Lung microvascular endothelial cell (primary cell): Measurements from ENCODE around the gene GDF7. TPM values are rescaled to one million over a fixed set of nuclear protein-coding genes. Genes with fewer than 3 reads are reported as not detected.

Experiments
- DNase-seq, 2 donors: peaks; one replicate each; pipeline versions ENCODE4 v3.0.0 to v3.0.0-alpha.2; 2010; ENCODE audit warnings: low read depth in 2 of 2
- total RNA-seq: library from RNA; depleted of rRNA; stranded (reverse); fragments of >200 nt; gene quantifications from 2 replicates; pipeline ENCODE4 v1.2.1, GENCODE V29; 2014

Gene GDF7
- total RNA-seq, 1 donor from 2014 or later = 19.6 TPM

DNA sequence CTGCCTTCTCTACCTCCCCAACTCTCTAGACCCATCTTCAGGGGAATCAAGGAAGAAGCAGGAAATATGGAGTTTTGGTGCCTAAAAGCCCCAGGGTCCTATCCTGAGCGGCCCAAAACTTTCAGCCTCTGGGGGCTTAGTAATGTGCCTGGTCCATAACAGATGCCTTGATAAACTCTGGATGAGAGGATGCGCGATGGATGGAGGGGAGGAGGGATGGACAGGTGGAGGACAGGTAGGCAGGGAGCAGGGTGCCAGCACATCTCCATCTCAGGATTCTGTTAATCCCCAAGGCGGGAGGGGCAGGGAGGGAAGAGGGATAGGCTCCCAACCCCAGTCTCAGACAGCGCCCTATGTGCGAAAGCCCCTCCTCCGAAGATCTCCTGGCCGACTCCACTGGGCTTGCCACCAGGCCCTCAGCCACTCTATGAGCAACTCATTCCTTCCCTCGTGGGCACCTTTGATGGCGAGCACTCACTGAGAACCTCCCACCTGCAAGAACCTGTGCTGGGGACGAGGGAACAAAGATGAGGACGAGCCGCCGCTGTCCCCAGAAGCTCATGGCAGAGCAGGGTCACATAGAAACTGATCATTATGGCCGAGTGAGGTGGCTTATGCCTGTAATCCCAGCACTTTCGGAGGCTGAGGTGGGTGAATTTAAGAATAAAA lies 39.1 kb upstream of the GDF7 start:
- DNase-seq = no peak

DNA sequence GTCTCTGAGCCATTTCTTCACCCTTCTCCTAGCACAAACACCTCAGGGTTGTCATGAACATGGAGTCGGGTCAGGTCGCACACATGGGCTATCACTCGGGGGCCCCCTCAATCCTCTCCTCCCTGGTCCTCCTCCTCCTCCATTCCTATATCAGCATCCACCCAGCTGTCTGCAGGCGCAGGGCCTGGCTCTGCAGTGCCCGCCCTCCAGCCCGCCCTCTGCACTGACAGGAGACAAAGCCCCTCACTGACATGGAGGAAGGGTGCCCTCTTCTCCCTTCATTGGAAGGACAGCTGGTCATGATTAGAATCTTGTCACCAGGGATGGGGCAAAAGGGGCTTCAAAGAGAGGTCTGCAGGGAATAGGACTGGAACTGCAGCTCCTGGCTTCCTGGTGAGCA lies 37.8 kb upstream of the GDF7 start:
- DNase-seq = no peak

DNA sequence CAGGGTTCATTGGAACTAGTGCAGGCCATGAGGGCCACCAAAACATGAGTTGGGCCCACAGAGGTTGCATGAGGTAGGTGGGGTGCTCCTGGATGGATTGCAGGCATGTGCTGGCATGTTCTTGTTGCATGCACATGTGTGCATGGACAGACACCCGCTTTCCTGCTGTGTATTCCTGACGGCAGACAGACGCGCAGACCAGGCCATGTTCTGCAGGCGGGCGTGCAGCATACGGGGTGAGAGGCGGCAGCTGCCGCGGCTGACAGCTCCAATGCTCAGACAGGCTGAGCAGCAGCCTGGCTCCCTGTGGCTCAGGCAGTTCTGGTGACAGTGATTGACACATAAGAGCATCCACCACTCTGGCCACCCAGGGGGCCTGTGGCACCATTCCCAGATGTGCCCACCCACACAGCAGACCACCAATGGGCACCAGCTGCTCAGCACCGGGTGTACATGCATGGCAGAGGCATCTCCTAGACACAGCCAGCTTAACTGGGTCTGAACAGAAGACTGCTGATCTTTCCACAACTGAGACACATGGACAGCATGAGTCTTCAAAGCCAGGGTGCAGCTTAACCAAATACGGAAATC lies 37.3 kb upstream of the GDF7 start:
- no peak for DNase-seq

DNA sequence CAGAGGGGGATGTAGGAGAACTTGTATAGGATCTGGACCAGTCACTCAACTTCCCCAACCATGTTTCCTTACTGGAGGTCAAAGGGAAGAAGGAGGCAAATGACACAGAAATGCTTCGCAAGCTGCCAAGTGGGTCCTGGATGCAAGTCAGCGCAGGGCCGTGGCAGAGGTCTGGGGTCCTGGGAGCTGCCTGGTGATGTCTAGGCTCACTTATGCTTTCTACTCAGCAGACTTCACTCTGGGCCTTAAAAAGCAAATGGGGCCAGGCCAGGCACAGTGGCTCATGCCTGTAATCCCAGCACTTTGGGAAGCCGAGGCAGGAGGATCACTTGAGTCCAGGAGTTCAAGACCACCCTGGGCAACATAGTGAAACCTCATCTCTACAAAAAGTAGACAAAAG lies 36.0 kb upstream of the GDF7 start:
- DNase-seq = no peak

DNA sequence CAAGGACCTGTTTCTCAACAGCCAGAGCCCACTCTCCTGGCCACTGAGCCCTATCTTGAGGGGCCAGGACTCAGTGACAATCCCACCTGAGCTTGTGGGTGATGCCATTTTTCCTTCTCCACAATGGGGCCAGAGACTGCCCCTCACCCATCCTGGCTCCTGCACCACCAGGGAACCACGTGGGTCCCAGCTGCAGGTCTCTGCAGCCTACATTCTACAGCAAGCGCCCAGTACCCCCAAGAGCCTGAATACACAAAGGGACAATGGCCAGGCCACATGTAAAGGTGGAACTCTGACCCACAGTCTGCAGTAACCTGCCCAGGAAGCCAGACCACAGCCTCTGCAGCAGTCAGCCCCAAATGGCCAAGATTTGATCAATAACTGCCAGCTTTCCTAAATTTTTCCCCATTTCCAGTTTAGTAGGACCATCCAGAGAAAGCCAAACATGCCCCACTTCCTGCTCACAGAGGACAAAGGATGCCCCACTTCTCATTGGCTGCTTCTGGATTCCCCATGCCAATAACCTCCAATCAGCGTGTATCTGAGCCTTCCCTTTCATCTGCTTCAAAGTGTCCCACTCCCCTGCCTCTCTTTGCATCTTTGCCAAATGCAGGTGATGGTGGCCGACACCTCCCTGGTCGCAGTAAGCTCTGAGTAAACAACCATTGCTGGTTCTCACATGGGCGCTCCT lies 35.2 kb upstream of the GDF7 start:
- no peak for DNase-seq

DNA sequence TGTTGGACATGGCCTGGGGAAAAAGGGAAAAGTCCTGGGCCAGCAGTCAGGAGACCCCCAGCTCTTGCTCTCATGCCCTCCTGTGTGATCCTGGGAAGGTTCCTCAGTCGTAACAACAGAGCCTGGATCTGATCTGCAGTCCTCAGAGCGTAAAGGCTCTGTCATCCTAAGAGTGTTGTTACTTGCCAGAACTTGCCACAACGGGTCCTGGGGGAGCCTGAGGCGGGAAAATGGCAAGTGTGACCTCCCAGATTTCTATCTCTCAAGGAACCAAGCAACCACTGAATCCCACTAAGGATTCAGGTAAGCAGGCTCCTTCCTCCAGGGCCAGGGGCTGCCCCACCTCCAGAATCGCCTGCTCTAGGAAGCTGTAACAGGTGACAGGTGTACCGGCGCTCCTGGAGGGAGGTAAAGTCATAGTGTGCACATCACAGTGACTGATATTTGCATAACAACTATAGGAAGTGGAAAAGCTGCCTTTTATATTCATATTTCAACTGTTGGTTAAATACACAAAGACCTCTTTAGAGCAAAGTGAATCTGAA lies 34.4 kb upstream of the GDF7 start:
- DNase-seq = no peak

DNA sequence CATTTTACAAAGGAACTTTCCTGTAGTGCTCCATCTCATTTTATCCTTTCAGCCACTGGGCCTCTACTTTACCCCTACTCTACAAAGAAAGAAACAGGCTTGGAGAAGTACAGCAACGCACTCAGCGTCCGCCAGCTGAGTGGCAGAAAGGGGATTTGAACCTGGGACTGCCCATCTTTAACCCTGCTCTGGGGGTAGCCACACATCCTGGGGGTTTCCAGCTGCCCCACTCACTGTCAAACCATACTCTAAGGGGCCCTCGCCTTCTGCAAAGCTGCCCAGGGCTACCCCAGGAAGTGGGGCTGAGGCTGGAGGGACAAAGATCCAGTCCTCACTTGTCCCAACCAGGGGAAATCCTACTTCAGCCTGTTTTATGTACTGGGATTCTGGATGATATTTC lies 33.9 kb upstream of the GDF7 start:
- no peak for DNase-seq

DNA sequence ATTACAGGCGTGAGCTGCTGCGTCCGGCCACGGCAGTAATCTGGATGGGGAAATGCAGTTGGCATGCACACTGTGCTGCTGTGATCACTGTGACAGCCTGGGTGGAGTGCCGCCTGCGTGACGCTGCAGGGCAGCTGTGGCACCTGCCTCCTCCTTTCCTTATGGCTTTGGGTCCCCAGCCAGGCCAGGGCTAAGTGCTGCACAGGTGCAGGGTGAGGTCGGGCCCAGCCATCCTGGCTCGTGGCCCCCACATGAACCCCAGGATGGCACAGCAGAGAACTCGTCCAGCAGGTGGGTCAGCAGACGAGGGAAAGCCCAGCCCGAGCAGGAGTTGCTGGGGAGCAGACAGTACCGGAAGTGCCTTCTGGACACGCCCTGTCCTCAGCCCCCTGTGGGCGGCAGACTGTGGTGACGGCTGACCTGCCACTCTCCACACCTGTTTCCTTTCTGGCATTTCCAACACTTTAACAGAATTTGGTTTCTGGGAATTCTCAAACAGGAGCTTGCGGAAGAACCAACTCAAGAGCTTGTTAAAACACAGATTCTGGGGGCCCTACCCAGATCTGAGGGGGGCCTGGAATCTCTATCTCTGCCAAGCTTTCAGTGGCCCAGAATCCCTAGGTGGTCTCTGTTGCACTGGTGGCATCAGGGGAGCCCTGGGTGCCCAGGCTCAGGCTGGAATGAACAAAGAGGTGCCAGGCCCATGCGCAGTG lies 33.0 kb upstream of the GDF7 start:
- peak; percentile 70 to 76 for DNase-seq

DNA sequence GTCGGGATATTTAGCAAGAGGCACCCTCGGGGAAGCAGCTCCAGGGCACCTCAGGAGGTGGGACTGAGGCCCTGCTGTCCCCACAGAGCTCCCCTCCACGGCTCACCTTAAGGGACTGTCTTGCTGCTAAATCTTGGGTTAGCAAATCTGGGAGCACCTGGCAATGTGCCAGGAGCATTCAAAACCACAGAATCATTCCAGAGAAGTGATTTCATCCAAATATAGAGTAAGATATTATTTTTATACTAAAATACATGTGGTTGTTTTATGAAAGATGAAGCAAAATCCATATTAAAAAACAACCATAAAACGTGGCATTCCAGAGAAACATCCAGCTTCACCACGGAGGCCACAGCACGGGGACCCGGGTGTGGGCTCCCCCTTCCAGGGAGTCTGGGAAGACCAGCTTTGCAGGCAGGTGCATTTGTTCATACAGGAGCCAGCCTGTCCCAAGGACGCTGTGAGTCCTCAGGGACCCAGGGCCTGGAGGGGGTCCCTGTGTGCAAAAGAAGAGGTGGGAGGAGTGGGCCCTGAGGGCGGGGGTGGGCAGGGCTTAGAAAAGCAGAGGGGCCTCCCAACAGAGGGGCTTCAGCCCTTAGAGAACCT lies 32.3 kb upstream of the GDF7 start:
- DNase-seq = peak in 1 of 2 donors; percentile 62

DNA sequence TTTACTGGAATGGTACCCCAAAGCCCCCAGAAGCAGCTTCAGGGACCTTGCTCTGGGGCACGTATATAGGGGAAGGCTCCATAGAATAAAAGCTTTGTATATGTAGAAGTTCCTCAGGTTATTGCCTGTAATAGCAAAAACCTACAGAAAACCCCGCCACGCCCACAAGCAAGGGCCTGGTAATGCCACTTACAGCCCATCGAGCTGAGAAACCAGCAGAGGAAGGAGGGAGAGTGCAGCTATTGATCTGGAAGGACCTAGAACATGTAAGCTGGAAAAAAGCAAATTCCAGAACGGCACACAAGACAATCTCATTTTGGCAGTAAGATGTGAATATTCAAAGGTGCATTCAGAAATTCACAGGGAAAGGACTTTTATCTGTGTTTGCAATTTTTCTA lies 31.8 kb upstream of the GDF7 start:
- DNase-seq = no peak

DNA sequence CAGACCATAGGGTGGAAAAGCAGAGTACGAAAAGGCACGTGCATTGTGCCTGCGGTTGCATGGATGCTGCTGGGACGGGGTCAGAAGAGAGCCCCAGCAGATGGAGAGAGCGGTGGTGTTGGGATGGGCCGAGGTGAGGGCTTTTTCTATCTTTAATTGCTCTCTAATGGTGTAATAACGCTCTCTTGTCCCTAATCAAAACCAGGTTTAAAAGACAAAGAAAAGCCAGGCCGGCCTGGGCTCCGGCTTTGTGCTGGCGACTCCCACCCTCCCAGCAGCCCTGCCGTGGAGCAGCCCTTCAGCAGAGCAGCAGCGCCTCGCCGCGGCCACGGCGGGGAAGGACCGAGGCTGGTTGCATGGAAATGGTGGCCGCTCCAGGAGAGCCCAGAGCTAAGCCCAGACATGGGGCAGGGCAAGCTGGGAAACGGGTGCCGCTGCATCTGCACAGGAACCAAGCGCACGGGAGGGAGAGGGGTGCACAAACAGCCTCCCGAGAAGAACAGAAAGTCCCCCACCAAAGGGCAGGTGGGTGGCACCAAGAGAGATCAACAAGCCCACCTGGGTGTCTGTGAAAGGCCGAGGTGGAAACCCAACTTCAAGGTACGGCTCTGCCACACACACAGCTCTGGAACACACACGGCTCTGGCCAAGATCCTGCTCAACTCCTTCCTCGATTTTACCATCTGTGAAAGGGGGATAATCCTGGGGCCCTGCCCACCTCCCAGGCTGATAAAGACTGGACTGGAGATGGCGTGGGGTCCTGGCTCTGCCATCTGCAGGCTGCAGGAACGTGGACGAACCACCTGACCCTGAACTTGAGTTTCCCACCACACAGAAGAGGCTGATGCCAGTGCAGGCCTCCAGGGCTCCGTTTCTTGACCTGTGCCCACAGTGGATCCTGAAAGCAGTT lies 31.0 kb upstream of the GDF7 start:
- peak; percentile 86 to 90 for DNase-seq

DNA sequence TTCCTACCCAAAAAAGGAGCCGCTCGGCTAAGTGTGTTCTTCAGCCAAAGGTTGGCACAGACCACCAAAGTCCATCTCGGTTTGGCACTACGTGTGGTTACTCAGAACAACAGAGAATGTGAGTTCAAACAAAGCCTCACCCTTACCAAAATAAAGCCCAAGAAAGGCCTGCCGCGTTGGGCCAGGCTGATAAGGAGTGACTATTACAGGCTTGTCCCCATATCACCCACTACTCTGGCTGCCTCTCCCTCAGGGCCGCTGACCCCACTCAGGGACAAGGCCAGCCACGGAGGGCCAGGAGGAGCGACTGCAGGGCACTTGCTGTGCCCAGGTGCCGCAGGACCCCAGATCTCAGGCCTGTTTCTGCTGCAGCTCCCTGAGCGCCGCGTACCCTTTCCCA lies 29.8 kb upstream of the GDF7 start:
- DNase-seq = no peak

DNA sequence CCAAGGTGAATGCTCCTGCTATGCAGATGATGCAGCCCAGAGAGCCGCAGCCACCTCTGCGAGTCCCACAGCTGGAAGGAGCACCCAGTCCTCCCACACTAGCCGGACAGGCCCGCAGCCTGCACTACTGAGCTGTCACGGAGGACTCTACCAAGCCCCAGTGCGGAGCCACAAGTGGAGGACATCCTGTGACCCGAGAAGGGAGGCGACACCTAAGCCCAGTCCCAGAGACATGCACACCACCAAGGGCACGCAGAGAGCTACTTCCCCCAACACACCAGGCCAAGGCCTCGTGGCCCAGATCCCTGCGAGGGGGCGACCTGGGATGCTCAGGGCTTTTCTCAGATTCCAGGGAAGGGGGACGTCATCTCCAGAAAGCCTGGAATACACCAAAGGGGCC lies 28.9 kb upstream of the GDF7 start:
- DNase-seq = no peak

DNA sequence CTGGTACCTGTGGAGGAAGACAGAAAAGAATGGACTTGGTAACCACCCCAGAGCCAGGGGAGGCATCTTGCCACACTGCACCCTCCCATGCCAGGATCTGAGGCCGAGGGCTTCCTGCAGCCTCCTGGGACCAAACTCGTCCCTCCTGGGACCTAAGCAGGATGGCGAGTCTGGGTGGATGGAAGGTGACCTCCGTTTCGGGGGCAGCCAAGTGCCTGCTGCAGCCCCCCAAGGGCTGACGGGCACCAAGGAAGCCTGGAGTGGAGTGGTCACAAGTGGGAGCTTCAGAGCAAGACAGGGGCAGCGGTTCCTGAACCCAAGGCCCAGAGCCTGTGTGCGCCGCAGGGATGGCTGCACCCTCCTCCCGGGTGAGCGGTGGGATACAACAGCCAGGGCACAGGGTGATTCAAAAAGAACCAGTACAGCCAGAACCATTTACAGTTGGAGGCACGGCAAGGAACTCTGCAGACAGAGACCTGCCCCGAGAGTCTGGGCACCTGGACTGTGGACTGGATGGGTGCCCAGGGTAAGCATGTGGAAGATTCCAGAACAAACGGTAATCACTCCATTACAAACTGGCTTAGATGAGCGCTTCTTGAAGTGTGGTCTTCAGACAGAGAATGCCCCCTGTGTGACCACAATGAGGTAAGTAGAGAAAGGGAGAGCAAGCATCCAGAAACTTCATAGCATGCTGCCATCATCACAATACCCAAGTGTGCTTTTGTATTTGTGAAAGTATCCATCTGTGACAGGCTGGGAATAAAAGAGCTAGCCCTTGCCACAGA lies 28.1 kb upstream of the GDF7 start:
- no peak for DNase-seq

DNA sequence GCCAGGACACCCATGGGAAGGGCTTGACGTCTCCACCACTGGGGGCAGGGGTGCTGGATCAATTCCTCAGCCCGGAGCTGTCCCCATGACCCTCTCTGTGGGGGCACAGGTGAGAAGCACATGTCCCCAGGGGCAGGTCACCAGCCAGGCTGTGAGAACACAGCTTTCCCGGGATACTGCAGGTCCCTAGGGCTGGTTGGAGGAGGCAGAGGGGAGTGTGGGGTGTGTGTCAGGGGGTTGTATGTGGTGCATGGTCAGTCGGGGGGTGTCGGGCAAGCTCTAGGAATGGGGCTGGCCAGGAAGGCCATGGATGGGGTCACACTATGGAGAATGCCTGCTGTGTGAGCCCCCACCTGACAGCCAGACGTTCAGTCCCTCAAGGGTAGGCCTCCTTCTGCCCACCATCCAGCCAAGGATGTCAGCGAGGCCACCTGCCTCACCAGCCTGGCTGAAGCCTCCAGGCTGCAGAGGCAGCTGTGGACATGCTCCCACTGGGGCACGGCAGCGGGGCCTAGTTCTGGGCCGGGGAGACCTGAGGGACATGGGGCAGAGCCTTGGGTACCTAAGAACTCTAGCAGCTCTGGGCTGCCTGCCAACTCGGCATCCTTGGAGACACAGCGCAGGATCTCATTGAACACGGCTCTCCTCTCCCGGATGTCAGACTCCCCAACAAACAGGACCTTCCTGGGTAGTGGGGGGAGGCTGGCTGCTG lies 26.4 kb upstream of the GDF7 start:
- DNase-seq = no peak

DNA sequence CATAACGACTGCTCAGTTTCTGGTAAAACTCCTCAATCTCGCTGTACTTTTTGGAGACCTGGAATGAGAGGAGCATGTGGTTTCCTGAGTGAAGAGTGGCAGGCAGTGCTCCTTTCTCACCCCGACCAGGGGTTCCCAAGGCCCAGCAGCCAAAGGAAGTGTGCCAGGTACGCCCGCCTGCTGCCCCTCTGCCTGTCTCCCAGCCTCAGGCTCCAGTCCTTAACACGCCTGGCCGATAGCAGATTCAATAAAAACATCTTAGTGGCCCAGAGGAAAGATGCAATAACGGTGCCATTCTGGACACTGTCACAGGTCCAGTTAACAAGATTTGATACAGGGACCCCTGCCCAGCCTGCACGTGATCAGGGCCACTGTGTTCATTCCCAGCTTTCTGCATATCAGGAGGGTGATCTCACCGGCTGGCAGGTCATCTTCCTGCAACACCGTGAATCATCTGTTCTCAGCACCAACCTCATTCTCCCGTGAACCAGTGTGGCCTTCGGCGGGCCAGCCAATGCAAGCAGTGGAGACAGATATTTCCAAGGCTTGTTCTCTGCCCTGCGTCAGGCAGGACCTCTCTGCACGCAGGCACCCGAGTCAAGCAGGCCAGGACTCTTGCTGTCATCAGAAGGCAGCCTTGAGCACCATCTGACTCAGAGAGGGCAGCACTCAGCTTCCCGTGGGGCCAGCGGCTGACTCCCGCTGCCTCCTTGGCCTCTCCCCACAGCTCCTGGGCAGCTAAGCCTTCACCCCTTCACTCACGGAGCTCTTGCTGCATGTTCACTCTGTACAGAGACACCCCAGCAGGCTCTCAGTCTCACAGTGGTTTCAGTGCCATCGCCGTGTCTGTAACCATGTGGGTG lies 25.6 kb upstream of the GDF7 start:
- peak in 1 of 2 donors; percentile 71 for DNase-seq

DNA sequence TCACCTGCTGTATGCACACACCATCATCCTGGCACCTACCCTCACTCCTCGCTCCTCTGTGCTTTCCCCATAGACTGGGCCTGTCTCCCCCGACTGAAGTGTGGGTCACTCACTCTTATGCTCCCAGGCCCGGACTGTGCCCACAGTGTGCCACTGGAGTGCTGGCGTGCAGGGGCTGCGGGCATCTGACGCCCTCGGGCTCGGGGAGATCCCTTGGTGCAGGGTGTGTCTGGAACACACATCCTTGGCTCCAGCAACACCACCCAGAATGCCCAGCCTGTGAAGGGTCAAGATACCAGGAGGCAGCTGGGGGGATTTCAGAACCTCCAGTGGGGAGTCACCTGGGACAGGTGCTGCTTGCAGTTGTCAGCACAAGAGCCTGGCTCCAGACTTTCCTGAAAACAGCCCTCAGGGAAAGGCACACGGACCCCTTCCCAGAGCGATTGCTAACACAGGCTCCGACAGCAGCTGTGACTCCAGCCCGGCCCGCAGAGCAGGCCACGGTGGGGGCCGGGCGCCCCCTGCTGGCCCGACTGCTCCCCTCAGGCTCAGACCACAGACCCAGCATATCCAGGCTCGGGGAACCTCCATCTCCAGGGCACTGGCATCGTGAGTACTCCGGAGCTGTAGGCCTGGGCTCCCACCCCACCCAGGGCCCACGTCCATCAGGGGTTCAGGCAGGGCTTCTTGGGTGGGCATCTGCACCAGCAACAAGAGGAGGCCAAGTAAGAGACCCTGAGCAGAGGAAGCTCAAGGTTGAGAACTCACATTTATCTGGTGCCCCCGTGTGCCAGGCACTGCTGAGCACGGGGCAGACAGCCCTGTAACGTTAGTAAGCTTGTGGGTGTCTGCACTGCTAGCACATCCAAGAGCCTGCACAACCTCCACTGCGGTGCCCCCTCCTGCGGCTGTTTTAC lies 24.6 kb upstream of the GDF7 start:
- DNase-seq = peak; percentile 77 to 82
